ENCODE data around the gene PARD6B.

The PARD6B gene

DNA sequence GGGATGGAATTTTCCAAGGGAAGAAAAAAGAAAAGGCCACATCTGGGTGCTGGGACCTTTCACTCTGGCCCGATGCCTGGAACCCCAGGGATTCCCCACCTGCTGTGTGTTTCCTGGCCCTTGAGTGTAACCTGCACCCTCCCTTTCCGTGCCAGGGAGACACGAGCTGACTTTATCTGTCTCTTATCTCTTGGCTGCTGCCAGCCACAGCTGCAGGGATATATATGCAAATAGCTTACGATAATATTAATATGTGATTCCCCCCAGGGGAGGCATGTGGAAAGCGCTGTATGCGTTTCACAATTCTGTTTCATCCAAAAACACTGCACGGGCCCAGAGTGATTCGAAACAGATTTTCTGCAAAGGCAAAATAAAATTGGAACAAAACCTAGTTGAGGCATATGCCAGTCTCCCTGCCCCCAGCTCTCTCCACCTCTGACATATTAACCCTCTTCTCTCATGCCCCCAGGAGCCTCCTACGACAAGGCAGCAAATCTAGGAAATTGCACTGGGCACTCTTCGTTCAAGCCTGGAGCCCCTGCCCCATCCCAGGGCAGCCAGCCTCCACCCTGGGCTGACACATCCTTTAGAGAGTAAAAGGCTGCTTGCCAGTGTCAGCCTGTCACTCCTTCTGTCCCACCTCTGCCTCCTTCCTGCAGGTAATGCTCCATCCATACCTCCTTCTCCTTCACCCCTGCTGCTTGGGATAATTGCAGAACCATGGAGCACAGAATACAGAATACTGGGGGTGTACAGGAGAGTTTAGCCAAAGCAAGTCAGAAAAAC lies 41.3 kb upstream of the PARD6B start:
- DNase-seq (ENCODE audit: low read depth): no peak
- no peak overlapping the region for H3K4me3 ChIP-seq (ENCODE audit: low read depth, low read length)
- TF ChIP-seq CTCF (IDR thresholded peaks at IDR 0.05; ENCODE audit: low read depth, low read length, missing control alignments): no peak

GRCh38 chr20:50690650-50691572 lies 40.5 kb upstream of the PARD6B start, which contains the start of gene RIPOR3:
Gene RIPOR3 (minus strand): TSS chr20:50691542. CDS start chr20:50691128, 414 bp downstream.
- no peak for TF ChIP-seq CTCF (IDR thresholded peaks at IDR 0.05; ENCODE audit: low read depth, low read length, missing control alignments)
- no peak within 1 kb of the TSS for H3K4me3 ChIP-seq (ENCODE audit: low read depth, low read length)
- DNase-seq (ENCODE audit: low read depth): no peak

- no peak for DNase-seq (ENCODE audit: low read depth)
- TF ChIP-seq CTCF (IDR thresholded peaks at IDR 0.05; ENCODE audit: low read depth, low read length, missing control alignments): no peak
- no peak overlapping the region for H3K4me3 ChIP-seq (ENCODE audit: low read depth, low read length)
Measured at GRCh38 chr20:50691573-50692551, 39.5 kb upstream of the PARD6B start.

GRCh38 chr20:50692552-50692933 lies 38.8 kb upstream of the PARD6B start:
- no peak for TF ChIP-seq CTCF (IDR thresholded peaks at IDR 0.05; ENCODE audit: low read depth, low read length, missing control alignments)
- H3K4me3 ChIP-seq (ENCODE audit: low read depth, low read length): no peak overlapping the region
- no peak for DNase-seq (ENCODE audit: low read depth)

GRCh38 chr20:50693001-50693400 lies 38.4 kb upstream of the PARD6B start:
- no peak for DNase-seq (ENCODE audit: low read depth)
- no peak for TF ChIP-seq CTCF (IDR thresholded peaks at IDR 0.05; ENCODE audit: low read depth, low read length, missing control alignments)
- no peak overlapping the region for H3K4me3 ChIP-seq (ENCODE audit: low read depth, low read length)

GRCh38 chr20:50694379-50695134 lies 36.8 kb upstream of the PARD6B start:
- H3K4me3 ChIP-seq (ENCODE audit: low read depth, low read length): no peak overlapping the region
- no peak for DNase-seq (ENCODE audit: low read depth)
- TF ChIP-seq CTCF (IDR thresholded peaks at IDR 0.05; ENCODE audit: low read depth, low read length, missing control alignments): no peak

All from GM12864 (cell line).